Measurements from ENCODE around the gene MDH2.

- no peak for TF ChIP-seq POLR2AphosphoS5 (IDR thresholded peaks at IDR 0.05; ENCODE audit: low read depth, low read length)
- TF ChIP-seq POLR2A (IDR thresholded peaks at IDR 0.05; ENCODE audit: low read depth, low read length): no peak
- no peak for TF ChIP-seq TAF1 (IDR thresholded peaks at IDR 0.05; ENCODE audit: low read depth, low read length)
- TF ChIP-seq PAX5 (IDR thresholded peaks at IDR 0.05; ENCODE audit: insufficient read depth, low read length, severe bottlenecking): no peak
These were observed 17.2 kb downstream of the MDH2 start for GRCh38 chr7:76065016-76065612.

All from GM12891 (cell line).